Brain microvascular endothelial cell (primary cell): ENCODE measurements around the gene MAP2K6.

Source experiments
- DNase-seq: peaks from one replicate; pipeline ENCODE4 v3.0.0-alpha.2; 2020
- H3K27ac ChIP-seq: fragments of 250-450 bp; sonication (Bioruptor Pico); 2 replicates; pipeline ENCODE4 v1.5.1; 2020; ENCODE audit warnings: mild to moderate bottlenecking, moderate library complexity
- H3K27me3 ChIP-seq: fragments of 250-450 bp; sonication (Bioruptor Pico); replicated peaks from 2 replicates; pipeline ENCODE4 v1.5.1; 2020; ENCODE audit warnings: mild to moderate bottlenecking
- H3K36me3 ChIP-seq: fragments of 250-450 bp; sonication (Bioruptor Pico); replicated peaks from 2 replicates; pipeline ENCODE4 v1.5.1; 2020; ENCODE audit warnings: mild to moderate bottlenecking
- H3K4me3 ChIP-seq: 2 replicates; pipeline ENCODE4 v1.5.1; 2011; ENCODE audit warnings: low read depth, mild to moderate bottlenecking, control low read depth, low read length, moderate library complexity
- CTCF ChIP-seq: IDR thresholded peaks from 2 replicates; pipeline ENCODE4 v1.5.1; 2011; ENCODE audit warnings: low read depth, mild to moderate bottlenecking, moderate library complexity, low read length, control low read depth, inconsistent platforms; ENCODE audit errors: missing control alignments
- in situ Hi-C: cut with HindIII; loops from 2 replicates; pipeline ENCODE4 v1.10.0; 2017; ENCODE audit warnings: low sequenced_read_pairs, low pct_ligation_motif_present

The MAP2K6 gene

DNA sequence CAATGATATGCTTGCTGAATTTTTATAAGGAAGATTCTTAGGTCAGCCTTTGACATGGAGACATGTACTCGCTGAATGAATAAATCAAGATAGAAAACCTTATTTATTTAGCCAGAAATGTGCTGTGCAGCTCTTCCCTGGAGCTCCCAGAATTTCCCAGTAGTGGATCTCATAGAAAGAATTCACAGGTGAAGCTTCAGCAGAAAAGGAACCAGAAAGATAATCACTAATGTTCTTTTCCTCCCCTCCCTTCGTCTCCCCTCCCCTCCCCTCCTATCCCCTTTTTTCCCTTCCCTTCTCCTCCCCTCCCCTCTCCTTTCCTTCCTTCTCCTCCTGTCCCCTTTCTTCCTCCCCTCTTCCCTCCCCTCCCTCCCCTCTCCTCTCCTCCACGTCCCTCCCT, 158.2 kb downstream of the MAP2K6 start:
- TF ChIP-seq CTCF, result no peak
- H3K27me3 ChIP-seq, result no peaks in the 10 kb centered on the region
- DNase-seq, result no peak
- H3K36me3 ChIP-seq, result no peaks in the 10 kb centered on the region
- H3K27ac ChIP-seq, result no peak overlapping the region
- H3K4me3 ChIP-seq, result no peak overlapping the region
- in situ Hi-C loops, result no loop called here

GRCh38 chr17:69573396-69573795, 158.9 kb downstream of the MAP2K6 start:
- no peak overlapping the region for H3K4me3 ChIP-seq
- no peaks in the 10 kb centered on the region for H3K36me3 ChIP-seq
- H3K27ac ChIP-seq, result no peak overlapping the region
- in situ Hi-C loops, result no loop called here
- no peak for DNase-seq
- no peak for TF ChIP-seq CTCF
- no peaks in the 10 kb centered on the region for H3K27me3 ChIP-seq

DNA sequence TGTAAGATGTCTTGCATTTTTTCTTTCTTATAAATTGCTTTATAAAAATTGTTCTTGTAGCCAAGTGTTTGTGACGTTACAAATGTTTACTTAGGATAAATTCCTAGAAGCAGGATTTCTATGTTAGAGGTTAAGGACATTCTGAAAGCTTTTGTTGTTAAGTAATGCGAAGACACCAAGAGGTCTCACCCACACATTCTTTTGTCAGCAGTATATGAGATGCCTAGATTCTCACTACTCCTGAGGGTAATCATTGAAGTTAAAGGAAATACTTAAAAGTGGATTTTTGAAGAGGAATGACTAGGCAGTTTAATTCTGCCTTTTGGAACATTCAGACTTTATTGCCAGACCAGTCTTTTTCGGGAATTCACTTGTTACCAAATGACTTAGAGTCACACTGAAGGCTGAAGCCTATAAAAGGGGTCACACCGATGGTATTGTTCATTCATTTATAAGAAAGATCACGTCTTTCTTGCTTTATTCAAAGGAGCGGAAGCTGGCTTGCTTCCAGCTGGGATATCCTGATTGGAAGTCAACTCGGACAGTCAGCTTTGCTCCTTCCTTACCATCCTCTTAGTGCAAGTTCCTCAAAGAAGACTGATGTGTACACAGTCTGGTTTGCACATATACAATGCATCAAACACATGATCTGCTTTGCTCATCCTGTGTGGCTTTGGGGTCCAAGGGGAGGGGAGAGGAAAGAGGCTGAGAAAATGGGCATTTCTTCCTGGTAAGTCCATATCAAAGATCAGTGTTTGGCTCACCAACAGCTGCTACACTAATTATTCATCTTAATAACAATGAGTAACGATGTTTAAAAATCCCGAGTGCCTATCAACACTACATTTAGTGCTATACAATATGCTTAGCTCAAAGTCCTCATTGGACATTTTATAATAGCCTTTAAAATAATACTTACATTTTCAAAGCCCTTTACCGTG, 160.0 kb downstream of the MAP2K6 start:
- peak; percentile 33 for DNase-seq
- Histone ChIP-seq H3K36me3 (no peaks in the 10 kb centered on the region), H3K4me3 (no peak overlapping the region), H3K27me3 (no peaks in the 10 kb centered on the region), H3K27ac (peak overlapping the region; percentile 51)
- TF ChIP-seq CTCF, result no peak
- in situ Hi-C loops, result no loop called here

DNA sequence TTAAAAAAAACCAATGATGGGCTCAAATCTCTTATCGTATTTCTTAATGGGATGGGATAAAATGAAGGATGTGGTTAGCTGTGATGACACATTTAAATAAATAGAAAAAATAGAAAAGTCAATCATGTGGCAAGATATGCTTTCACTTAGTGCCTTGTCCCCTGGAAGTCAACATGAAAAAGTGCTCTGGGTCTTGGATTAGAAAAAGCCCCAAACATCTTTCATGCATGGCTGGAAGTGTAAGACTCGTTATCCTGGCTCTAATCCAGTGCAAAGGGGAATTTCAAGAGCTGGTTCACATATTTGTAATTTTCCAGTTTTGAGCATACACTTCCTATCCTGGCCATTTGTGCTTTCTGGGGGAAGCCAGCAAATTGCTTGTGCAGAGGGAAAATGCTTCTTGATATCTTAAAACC, 160.9 kb downstream of the MAP2K6 start:
- Histone ChIP-seq H3K36me3 (no peaks in the 10 kb centered on the region), H3K27me3 (no peaks in the 10 kb centered on the region), H3K27ac (peak overlapping the region; percentile 49), H3K4me3 (no peak overlapping the region)
- no peak for TF ChIP-seq CTCF
- in situ Hi-C loops, result no loop called here
- peak; percentile 75 for DNase-seq

DNA sequence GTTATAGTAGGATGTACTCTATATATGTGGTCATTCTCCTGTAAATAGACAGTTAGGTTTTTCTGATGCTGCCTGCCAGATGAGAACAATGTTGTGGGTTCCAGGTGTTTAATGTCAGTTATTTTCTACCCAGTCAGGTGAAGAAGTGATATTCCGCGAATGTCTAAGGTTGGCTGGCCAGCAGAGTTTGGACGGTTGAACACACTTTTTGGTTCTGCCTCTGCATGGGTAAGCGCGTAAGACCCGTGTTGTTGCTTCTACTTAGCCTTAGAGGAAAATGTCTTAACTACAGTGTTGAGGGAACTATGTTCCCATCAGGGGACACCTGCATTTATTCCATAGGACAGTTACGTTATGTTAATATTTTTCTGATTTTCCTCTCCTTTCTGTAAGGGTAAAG, 162.6 kb downstream of the MAP2K6 start:
- no peak overlapping the region for H3K27ac ChIP-seq
- H3K27me3 ChIP-seq, result no peaks in the 10 kb centered on the region
- no peak for TF ChIP-seq CTCF
- DNase-seq, result no peak
- H3K36me3 ChIP-seq, result no peaks in the 10 kb centered on the region
- no peak overlapping the region for H3K4me3 ChIP-seq
- in situ Hi-C loops, result no loop called here
